ENCODE data around the gene SLCO3A1.

SLCO3A1 gene

GRCh38 chr15:92118936-92119325, 265.4 kb downstream of the SLCO3A1 start:
- no peak for DNase-seq (ENCODE audit: low read depth in 2 of 2, low spot score in 1 of 2)

- no peak for DNase-seq (ENCODE audit: low read depth in 2 of 2, low spot score in 1 of 2)
These were observed 266.7 kb downstream of the SLCO3A1 start for GRCh38 chr15:92120094-92120795.

GRCh38 chr15:92121047-92121446, 267.5 kb downstream of the SLCO3A1 start:
- no peak for DNase-seq (ENCODE audit: low read depth in 2 of 2, low spot score in 1 of 2)

- DNase-seq (ENCODE audit: low read depth in 2 of 2, low spot score in 1 of 2): no peak
These were observed 268.8 kb downstream of the SLCO3A1 start for GRCh38 chr15:92122259-92122658.

GRCh38 chr15:92123962-92124656, 270.6 kb downstream of the SLCO3A1 start:
- no peak for DNase-seq (ENCODE audit: low read depth in 2 of 2, low spot score in 1 of 2)

GRCh38 chr15:92124657-92125010, 271.1 kb downstream of the SLCO3A1 start:
- no peak for DNase-seq (ENCODE audit: low read depth in 2 of 2, low spot score in 1 of 2)

- no peak for DNase-seq (ENCODE audit: low read depth in 2 of 2, low spot score in 1 of 2)
These were observed 275.3 kb downstream of the SLCO3A1 start for GRCh38 chr15:92128788-92129187.

- DNase-seq (ENCODE audit: low read depth in 2 of 2, low spot score in 1 of 2): no peak
These were observed 276.7 kb downstream of the SLCO3A1 start for GRCh38 chr15:92130244-92130643.

- no peak for DNase-seq (ENCODE audit: low read depth in 2 of 2, low spot score in 1 of 2)
These were observed 277.4 kb downstream of the SLCO3A1 start for GRCh38 chr15:92130906-92131305.

GRCh38 chr15:92132982-92133755, 279.7 kb downstream of the SLCO3A1 start:
- DNase-seq (ENCODE audit: low read depth in 2 of 2, low spot score in 1 of 2): no peak

GRCh38 chr15:92140796-92141195, 287.3 kb downstream of the SLCO3A1 start:
- DNase-seq (ENCODE audit: low read depth in 2 of 2, low spot score in 1 of 2): no peak

GRCh38 chr15:92141607-92142006, 288.1 kb downstream of the SLCO3A1 start:
- no peak for DNase-seq (ENCODE audit: low read depth in 2 of 2, low spot score in 1 of 2)

- DNase-seq (ENCODE audit: low read depth in 2 of 2, low spot score in 1 of 2): no peak
These were observed 289.0 kb downstream of the SLCO3A1 start for GRCh38 chr15:92142242-92143232.

GRCh38 chr15:92143765-92144164, 290.3 kb downstream of the SLCO3A1 start:
- DNase-seq (ENCODE audit: low read depth in 2 of 2, low spot score in 1 of 2): no peak

- DNase-seq (ENCODE audit: low read depth in 2 of 2, low spot score in 1 of 2): no peak
These were observed 293.1 kb downstream of the SLCO3A1 start for GRCh38 chr15:92146511-92147150.

- no peak for DNase-seq (ENCODE audit: low read depth in 2 of 2, low spot score in 1 of 2)
These were observed 295.5 kb downstream of the SLCO3A1 start for GRCh38 chr15:92149029-92149428.

- no peak for DNase-seq (ENCODE audit: low read depth in 2 of 2, low spot score in 1 of 2)
These were observed 296.0 kb downstream of the SLCO3A1 start for GRCh38 chr15:92149465-92149864.

GRCh38 chr15:92151168-92151567, 297.7 kb downstream of the SLCO3A1 start:
- DNase-seq (ENCODE audit: low read depth in 2 of 2, low spot score in 1 of 2): no peak

GRCh38 chr15:92151741-92152140, 298.2 kb downstream of the SLCO3A1 start:
- no peak for DNase-seq (ENCODE audit: low read depth in 2 of 2, low spot score in 1 of 2)

- DNase-seq (ENCODE audit: low read depth in 2 of 2, low spot score in 1 of 2): no peak
These were observed 299.5 kb downstream of the SLCO3A1 start for GRCh38 chr15:92152983-92153382.

Measured in stimulated activated CD8-positive, alpha-beta memory T cell treated with anti-CD3 and anti-CD28 coated beads, Interleukin-4, amount 100 ng/mL, for 4 hours (primary cell).